NCI-H2196 (cell line): ENCODE data around the gene TUBB4B.

ENCODE experiments used
- DNase-seq: peaks from one replicate; lab custom pipeline; 2025; ENCODE audit not compliant: unreplicated experiment; lab: John Stamatoyannopoulos, UW

The TUBB4B gene

DNA sequence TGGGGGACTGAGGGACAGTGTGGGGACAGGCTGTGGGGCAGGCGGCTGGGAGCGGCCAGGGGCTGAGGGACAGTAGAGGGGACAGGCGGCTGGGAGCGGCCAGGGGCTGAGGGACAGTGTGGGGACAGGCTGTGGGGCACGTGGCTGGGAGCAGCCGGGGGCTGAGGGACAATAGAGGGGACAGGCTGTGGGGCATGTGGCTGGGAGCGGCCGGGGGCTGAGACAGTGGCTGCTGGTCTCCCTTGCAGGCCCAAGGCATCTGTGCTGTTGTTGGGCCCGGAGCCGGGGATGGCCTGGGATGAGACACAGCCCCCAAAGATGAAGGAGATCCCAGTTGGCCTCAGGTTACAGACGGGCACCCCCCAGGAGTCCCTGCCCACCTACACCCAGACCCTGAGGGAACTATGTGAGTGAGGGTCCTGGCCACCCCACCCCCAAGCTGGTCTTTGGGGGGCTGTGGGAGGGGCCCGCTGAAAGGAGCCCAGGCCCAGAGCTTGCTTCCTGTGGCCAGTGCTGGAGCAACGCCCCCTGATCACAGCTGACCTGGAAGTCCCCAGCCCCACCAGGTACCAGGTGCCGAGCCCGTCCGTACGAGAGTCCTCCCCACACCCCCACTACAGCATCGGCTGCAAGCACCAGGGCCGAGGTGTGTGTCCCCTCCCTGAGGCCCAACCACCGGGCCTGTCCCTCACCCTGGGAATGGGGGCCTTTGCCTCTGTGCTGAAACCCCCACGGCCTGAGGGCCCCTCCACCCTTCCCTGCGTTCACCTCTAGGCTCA, 10.6 kb downstream of the TUBB4B start:
- DNase-seq: no peak

DNA sequence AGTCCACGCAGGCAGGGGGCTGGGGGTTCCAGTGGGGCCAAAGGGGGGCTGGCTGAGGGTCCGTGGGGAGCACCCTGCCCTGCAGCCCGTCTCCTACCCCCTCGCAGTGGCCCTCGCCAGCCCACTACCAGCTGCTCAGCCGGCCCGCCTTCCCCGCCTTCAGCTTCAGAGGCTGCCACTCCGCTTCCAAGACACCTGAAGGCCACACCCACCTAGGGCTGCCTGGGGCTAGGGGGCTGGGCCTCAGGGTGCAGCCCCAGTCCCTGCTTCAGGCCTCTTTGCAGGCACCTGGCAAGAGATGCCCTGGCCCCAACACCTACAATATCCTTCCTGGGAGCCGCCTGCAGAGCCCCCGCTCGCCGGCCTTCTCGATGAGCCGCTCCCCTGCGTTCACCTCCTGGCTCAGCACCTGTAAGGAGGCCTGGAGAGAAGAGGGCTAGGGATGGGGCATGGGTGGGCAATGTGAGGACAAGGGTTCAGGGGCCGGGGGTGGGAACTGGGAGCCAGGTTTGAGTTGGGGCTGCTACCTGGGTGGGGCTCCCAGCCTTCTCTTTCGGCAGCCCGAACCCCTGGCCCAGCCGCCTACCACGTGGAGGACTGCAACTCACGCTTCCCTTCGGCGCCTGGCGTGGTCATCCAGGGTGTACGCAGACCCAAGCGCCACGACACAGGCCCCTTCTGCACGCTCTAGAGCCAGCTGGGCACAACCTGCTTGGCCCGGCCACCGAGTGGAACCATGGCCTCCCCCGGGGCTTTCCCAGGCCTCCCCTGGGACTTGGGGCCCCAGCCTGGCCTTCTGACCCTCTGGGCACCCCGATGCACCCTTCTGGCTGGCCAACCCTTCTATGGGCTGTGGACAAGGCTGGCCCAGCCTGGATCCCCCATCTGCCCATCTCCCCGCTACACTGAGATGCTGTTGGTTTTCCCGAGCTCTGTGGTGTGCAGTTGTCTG, 11.7 kb downstream of the TUBB4B start:
- peak; percentile 51 for DNase-seq

DNA sequence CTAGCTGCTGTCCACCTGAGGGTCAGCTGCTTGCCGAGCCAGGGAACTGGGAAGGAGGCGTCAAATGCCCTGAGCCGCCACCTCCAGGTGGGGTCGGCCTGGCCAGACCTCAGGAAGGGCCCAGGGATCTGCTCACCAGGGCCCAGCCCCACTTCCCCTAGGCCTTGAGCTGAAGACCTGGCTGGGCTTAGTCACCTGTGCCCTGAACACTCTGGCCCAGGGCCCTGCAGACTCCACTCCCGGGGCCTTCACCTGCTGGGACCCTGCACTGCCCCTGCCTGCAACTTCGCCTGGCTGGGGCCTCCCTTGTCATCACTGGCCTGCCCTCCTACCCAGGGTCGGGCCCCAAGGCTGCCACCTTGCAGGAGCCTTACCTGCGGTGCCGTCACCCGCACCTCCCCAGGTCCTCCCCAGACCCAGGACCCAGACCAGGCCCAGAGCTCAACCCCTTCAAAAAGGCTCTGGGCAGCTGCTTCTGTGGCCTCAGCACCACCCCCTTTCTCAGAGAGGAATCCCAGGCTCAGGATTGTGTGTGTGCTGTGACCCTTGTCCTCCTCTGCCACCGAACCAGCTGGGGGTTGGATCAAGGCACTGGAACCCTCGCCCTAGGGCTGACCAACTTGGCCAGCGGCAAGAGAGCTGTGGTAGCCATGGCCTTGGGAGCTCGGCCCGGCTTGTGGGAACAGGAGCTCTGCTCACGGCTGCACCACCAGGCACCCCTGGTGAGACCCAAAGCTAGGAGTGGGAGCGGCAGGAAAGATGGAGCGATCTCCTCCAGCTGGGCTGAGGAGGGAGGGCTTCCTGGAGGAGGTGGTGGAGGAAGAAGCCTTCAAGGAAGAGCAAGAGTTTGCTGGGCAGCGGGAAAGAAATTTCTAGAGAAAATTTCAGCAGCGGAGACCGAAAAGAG, 12.9 kb downstream of the TUBB4B start:
- DNase-seq: no peak

GRCh38 chr9:137254624-137255447, 13.7 kb downstream of the TUBB4B start, which contains the start of gene NELFB:
Gene NELFB, plus strand, starts transcription at chr9:137255327.
- peak; percentile 92 for DNase-seq

GRCh38 chr9:137255448-137256114, 14.5 kb downstream of the TUBB4B start:
- peak; percentile 36 for DNase-seq

DNA sequence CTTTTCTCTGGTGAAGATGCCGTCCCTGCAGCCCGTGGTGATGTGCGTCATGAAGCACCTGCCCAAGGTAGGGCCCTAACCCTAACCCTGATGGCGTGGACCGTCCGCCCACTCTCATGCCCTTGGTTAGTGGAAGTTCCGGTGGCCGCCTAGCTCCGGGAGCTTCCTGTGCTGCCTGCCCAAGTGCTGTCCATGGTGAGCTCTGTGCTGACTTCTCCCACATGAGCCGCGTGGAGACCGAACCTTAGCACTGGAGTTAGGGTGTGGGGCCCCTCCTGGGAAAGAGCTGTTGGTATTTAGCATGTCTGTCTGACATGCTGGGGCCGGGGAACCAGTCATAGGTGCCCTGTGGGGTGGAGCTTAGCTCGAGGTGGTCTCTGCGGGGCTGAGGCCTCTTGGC, 15.3 kb downstream of the TUBB4B start:
- DNase-seq: no peak

DNA sequence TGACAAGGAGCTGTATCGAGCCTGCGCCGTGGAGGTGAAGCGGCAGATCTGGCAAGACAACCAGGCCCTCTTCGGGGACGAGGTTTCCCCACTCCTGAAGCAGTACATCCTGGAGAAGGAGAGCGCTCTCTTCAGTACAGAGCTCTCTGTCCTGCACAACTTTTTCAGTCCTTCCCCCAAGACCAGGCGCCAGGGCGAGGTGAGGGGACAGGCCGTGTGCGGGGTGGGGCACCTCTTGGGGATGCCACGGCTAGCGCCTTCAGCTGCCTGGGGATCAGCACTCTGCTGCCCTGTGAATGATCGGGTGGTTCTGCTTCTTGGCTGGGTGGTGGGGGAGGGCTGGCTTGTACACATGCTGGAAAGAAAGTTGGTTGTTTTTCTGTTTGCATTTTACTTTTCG, 15.8 kb downstream of the TUBB4B start:
- no peak for DNase-seq

DNA sequence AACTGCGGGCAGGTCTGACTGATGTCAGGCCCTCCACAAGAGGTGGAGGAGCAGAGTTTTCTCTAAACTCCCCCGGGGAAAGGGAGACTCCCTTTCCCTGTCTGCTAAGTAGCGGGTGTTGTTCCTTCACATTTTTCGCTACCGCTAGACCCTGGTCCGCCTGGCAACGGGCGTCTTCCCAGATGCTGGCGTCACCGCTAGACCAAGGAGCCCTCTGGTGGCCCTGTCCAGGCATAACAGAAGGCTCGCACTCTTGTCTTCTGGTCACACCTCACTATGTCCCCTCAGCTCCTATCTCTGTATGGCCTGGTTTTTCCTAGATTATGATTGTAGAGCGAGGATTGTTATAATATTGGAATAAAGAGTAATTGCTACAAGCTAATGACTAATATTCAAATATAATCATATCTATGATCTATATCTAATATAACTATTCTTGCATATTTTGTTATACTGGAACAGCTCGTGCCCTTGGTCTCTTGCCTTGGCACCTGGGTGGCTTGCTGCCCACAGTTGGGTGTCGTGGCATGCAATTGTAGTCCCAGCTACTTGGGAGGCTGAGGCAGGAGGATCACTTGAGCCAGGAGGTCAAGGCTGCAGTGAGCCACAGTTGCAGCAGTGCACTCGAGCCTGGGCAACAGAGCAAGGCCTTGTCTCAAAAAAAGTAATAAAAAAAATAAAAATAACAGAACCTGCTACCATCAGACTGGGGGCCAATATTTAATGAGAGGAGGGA, 21.3 kb downstream of the TUBB4B start:
- peak; percentile 14 for DNase-seq

GRCh38 chr9:137262909-137263285, 21.8 kb downstream of the TUBB4B start:
- DNase-seq: no peak

DNA sequence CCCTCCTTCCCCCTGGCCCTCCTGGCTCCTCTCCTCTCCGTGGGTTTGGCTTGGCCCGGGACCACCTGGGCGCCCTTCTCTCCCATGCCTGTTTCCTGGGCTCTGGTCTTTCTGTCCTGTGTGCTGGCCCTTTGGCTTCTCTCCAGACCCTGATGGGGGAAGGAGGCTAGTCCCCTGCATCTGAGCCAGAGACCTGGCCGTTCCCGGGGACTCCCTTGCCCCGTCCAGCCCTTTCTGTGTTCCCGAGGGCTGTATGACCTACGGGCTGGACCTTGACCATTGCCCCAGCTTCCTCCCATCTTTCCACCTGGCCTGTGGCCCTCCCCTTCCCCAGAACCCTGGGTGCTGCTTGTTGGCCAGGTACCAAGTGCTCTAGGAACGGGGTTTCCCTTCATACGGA, 22.4 kb downstream of the TUBB4B start:
- no peak for DNase-seq

- DNase-seq: no peak
Measured at GRCh38 chr9:137264067-137264466, 23.0 kb downstream of the TUBB4B start.

DNA sequence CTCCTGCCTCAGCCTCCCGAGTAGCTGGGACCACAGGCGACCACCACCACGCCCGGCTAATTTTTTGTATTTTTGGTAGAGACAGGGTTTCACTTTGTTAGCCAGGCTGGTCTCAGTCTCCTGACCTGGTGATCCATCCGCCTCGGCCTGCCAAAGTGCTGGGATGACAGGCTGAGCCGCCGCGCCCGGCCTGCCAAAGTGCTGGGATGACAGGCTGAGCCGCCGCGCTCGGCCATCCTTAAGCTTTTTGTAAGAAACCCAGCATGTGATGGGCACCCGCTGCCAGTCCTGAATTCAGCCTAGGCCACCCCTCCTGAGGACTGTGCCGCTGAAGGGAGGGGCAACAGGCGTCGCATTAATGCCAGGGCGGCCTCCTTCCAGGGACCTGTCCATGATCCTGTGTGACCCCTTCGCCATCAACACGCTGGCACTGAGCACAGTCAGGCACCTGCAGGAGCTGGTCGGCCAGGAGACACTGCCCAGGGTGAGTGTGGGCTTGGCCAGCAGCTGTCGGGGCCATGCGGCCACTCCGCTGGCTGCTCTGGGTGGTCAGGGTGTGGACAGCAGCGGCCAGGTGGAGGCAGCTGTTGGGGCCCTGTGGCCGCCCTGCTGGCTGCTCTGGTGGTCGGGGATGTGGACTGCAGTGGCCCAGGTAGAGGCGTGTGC, 24.5 kb downstream of the TUBB4B start:
- no peak for DNase-seq

GRCh38 chr9:137266162-137266527, 25.1 kb downstream of the TUBB4B start:
- DNase-seq: no peak

DNA sequence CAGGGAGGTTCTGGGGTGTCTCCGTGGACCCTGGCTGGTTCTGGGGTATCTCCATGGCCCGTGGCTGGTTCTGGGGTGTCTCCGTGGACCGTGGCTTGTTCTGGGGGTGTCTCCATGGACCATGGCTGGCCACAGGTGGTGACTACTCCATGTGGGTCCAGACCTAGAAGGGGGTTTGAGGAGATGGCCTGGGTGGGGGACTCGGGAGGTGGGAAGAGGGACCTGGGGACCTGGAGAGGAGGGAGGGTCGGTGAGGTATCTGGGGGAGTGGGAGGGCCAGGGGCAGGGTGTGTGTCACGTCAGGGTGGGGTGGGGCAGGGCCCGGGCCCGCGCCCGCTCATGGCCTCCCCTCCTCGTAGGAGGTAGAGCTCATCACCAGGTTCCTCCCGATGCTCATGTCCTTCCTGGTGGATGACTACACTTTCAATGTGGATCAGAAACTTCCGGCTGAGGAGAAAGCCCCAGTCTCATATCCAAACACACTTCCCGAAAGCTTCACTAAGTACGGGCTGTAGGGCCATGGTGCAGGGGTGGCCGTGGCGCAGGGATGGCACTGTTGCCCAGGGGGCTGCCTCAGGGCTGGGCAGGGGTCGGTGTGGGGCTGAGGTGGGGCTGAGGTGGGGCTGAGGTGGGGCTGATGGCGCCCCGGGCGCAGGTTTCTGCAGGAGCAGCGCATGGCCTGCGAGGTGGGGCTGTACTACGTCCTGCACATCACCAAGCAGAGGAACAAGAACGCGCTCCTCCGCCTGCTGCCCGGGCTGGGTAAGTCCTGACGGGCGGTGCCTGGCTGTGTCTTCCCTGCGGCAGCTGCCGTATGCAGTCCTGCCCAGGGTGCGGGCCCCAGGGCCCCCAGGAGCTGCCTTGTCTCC, 25.7 kb downstream of the TUBB4B start:
- DNase-seq: no peak

GRCh38 chr9:137267933-137268355, 26.9 kb downstream of the TUBB4B start:
- DNase-seq: no peak

- no peak for DNase-seq
Measured at GRCh38 chr9:137268538-137269201, 27.6 kb downstream of the TUBB4B start.

DNA sequence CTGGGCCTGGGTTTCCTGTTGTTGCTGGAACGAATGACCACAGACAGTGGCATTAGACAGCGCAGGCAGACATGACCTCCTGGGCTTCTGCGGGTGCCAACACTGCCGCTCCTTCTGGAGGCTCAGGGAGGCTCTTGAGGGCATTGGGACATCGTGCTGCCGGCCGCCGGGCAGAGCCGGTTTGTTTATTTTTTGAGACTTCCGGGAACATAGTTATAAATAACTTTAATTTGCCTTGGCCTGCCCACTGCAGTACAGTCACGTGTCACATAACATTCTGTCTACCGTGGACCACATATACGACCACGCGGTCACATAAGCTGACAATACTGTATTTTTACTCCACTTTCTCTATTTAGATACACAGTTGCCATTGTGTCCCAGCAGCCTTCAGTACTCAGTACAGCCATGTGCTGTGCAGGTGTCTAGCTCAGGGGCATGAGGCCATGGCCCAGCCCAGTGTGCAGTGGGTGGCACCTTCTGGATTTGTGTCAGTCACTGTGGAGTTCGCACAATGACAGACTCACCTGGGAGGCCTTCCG, 28.2 kb downstream of the TUBB4B start:
- DNase-seq: peak; percentile 33
